Psoas muscle (tissue), 8 donors: ENCODE data around the gene TSPAN6. TPM values are rescaled to one million over a fixed set of nuclear protein-coding genes. Genes with fewer than 3 reads are reported as not detected.

Experiments used
- ATAC-seq, 4 donors: fragments of 200-7000 bp; cut with Tn5 transposase; one replicate each; pipeline ENCODE4 v1.9.1; 2020; ENCODE audit warnings: moderate library complexity in 3 of 4, mild to moderate bottlenecking in 2 of 4
- DNase-seq, 2 donors: peaks; one replicate each; pipeline ENCODE4 v3.0.0-alpha.2; 2020
- H3K27ac ChIP-seq: fragments of 200-600 bp; one replicate; pipeline ENCODE4 v1.8.0; 2022
- H3K27me3 ChIP-seq, 3 donors: fragments of 200-600 bp in 1 of 3; one replicate each; pipeline versions ENCODE4 v1.6.1 to v1.8.0; 2013 to 2022; ENCODE audit warnings: low read length in 2 of 3, mild to moderate bottlenecking in 2 of 3, moderate library complexity in 1 of 3; ENCODE audit not compliant: insufficient read depth in 3 of 3
- H3K36me3 ChIP-seq, 2 donors: fragments of 200-600 bp in 1 of 2; one replicate each; pipeline versions ENCODE4 v1.6.1 to v1.8.0; 2013 to 2022; ENCODE audit warnings: low read depth in 1 of 2, mild to moderate bottlenecking in 1 of 2, moderate library complexity in 1 of 2; ENCODE audit not compliant: insufficient read depth in 1 of 2
- H3K4me1 ChIP-seq: fragments of 200-600 bp; one replicate; pipeline ENCODE4 v1.8.0; 2022
- H3K4me3 ChIP-seq: fragments of 200-600 bp; one replicate; pipeline ENCODE4 v1.8.0; 2022; ENCODE audit warnings: mild to moderate bottlenecking
- H3K9me3 ChIP-seq: fragments of 200-600 bp; one replicate; pipeline ENCODE4 v1.8.0; 2022
- CTCF ChIP-seq: fragments of 200-600 bp; IDR thresholded peaks from one replicate; pipeline ENCODE4 v1.8.0; 2022; ENCODE audit warnings: antibody characterized with exemption
- WGBS, 3 donors: extraction: QIAGEN DNeasy Blood & Tissue Kit; methylation state at CpG; one replicate each; pipeline versions ENCODE4 v1.1.6 to v1.1.7; 2013; 5-methylcytosine and 5-hydroxymethylcytosine counted together
- intact Hi-C, 2 donors: fragments of 100-400 bp; cut with DNase I; formaldehyde crosslinking; loops; one replicate each; pipeline versions ENCODE4 v1.11.0 to v1.14.2; 2022
- polyA plus RNA-seq, 3 donors: library from polyadenylated mRNA; stranded (reverse); fragments of 200-250 nt; gene quantifications; one replicate each; pipeline ENCODE4 v1.2.3, GENCODE V29; 2013
- total RNA-seq, 4 donors: library from RNA; stranded (reverse); fragmentation: NEBNext Ultra II Directional in 2 of 4; extraction: Animal tissue kit (Norgen Biotek cat#: 25700) in 2 of 4; gene quantifications; one replicate each; pipeline versions ENCODE4 v1.2.1 to v1.2.4, GENCODE V29; 2021 to 2023
- donor health status: healthy with polysubstance abuse.
- donor health status: DM: no; HTN: no; CAD: no; lungs with moderate emphysema.
- donor health status: Bipolar disorder and iron deficiency.
- donor health status: healthy.
- donor health status: DM: yes; HTN: yes; CAD: no.
- donor health status: DM: no; HTN: no; CAD: no.
- donor health status: DM: no; HTN: no; CAD: no.
- donor health status: DM: yes; HTN: yes; CAD: no.

TSPAN6 gene
- total and polyA plus RNA-seq, 7 donors = 2.1 to 4.3 (median 3.3) TPM

GRCh38 chrX:100591256-100592051, 45.2 kb downstream of the TSPAN6 start:
- H3K4me1 ChIP-seq = no peaks in the 10 kb centered on the region
- no peak overlapping the region for H3K4me3 ChIP-seq
- peaks cover 0 to 25% (median 0%) of the 10 kb centered on the region in 3 donors for H3K27me3 ChIP-seq
- ATAC-seq (no peak), DNase-seq (peak; percentile 31 to 60)
- H3K36me3 ChIP-seq = no peaks in the 10 kb centered on the region
- H3K9me3 ChIP-seq = no peaks in the 10 kb centered on the region
- H3K27ac ChIP-seq = no peak overlapping the region
- TF ChIP-seq CTCF = no peak
- 55 to 84% (median 74%) methylated on average over 5 of the region's 5 CpGs for WGBS, 3 donors
- intact Hi-C loops = no loop called here

GRCh38 chrX:100587861-100588260, 48.7 kb downstream of the TSPAN6 start:
- TF ChIP-seq CTCF = no peak
- Histone ChIP-seq H3K36me3 (no peaks in the 10 kb centered on the region), H3K27ac (no peak overlapping the region), H3K4me1 (no peaks in the 10 kb centered on the region), H3K4me3 (no peak overlapping the region), H3K9me3 (no peaks in the 10 kb centered on the region), H3K27me3 (peaks cover 0 to 19% (median 0%) of the 10 kb centered on the region in 3 donors)
- ATAC-seq (no peak), DNase-seq (no peak)
- intact Hi-C loops = no loop called here
- 44 to 73% (median 56%) methylated on average over 2 of the region's 2 CpGs for WGBS, 3 donors

- no peaks in the 10 kb centered on the region for H3K36me3 ChIP-seq
- H3K27ac ChIP-seq = no peak overlapping the region
- no peaks in the 10 kb centered on the region for H3K9me3 ChIP-seq
- TF ChIP-seq CTCF = no peak
- DNase-seq (no peak), ATAC-seq (no peak)
- intact Hi-C loops = no loop called here
- no peak overlapping the region for H3K4me3 ChIP-seq
- WGBS, 3 donors = 20 to 37% (median 21%) methylated on average over 2 of the region's 2 CpGs
- H3K4me1 ChIP-seq = no peaks in the 10 kb centered on the region
- H3K27me3 ChIP-seq = peaks cover 0 to 22% (median 0%) of the 10 kb centered on the region in 3 donors
These were observed 49.9 kb downstream of the TSPAN6 start for GRCh38 chrX:100586747-100587146.

- H3K9me3 ChIP-seq = no peaks in the 10 kb centered on the region
- no peak for TF ChIP-seq CTCF
- WGBS, 3 donors = 21 to 33% (median 23%) methylated on average over 2 of the region's 2 CpGs
- H3K27me3 ChIP-seq = peaks cover 0 to 20% (median 0%) of the 10 kb centered on the region in 3 donors
- no peak within 1 kb of the TSS for H3K27ac ChIP-seq
- ATAC-seq (no peak), DNase-seq (no peak)
- intact Hi-C loops = no loop called here
- H3K36me3 ChIP-seq = no peaks in the 10 kb centered on the region
- no peak within 1 kb of the TSS for H3K4me3 ChIP-seq
- no peaks in the 10 kb centered on the region for H3K4me1 ChIP-seq
These were observed 52.0 kb downstream of the TSPAN6 start, which contains the start of gene TNMD for GRCh38 chrX:100584611-100585010. Gene TNMD (plus strand): TSS chrX:100584936. CDS start chrX:100585019, 83 bp downstream.

Other genes with a start within 250 kb of the TSPAN6 start
- 1 to 10 TPM in 1 of 4 donors, under 1 TPM in 3; 0.40 to 1.2 (median 0.90) TPM for gene PCDH19, start 226.5 kb downstream of the TSPAN6 start, total RNA-seq
- gene PCDH19, start 226.5 kb downstream of the TSPAN6 start, polyA plus RNA-seq = under 1 TPM; 0.13 to 0.23 (median 0.18) TPM
- under 1 TPM in 1 of 4 donors, not detected in 3; 0.69 TPM for gene TNMD, start 51.9 kb downstream of the TSPAN6 start, total RNA-seq
- under 1 TPM in 2 of 3 donors, not detected in 1; 0.03 to 0.06 TPM for gene TNMD, start 51.9 kb downstream of the TSPAN6 start, polyA plus RNA-seq
- gene SRPX2, start 7.4 kb upstream of the TSPAN6 start, total RNA-seq = 1 to 10 TPM; 4.9 to 7.3 (median 5.1) TPM
- gene SRPX2, start 7.4 kb upstream of the TSPAN6 start, polyA plus RNA-seq = 1 to 10 TPM; 2.1 to 2.8 (median 2.3) TPM
- gene SYTL4, start 95.3 kb upstream of the TSPAN6 start, total RNA-seq = 1 to 10 TPM; 1.6 to 2.2 (median 2.0) TPM
- 1 to 10 TPM; 1.3 to 1.6 (median 1.4) TPM for gene SYTL4, start 95.3 kb upstream of the TSPAN6 start, polyA plus RNA-seq
- 1 to 10 TPM; 3.3 to 6.8 (median 4.8) TPM for gene CSTF2, start 183.6 kb upstream of the TSPAN6 start, total RNA-seq
- 10 to 100 TPM in 2 of 3 donors, 1 to 10 TPM in 1; 4.5 to 14.0 (median 10.6) TPM for gene CSTF2, start 183.6 kb upstream of the TSPAN6 start, polyA plus RNA-seq
- gene NOX1, start 237.6 kb upstream of the TSPAN6 start, total RNA-seq = not detected
- gene NOX1, start 237.6 kb upstream of the TSPAN6 start, polyA plus RNA-seq = not detected